Skeletal muscle tissue (tissue), 4 donors: ENCODE results near the gene PTPRN2. TPM values are rescaled to one million over a fixed set of nuclear protein-coding genes. Genes with fewer than 3 reads are reported as not detected.

Source experiments
- H3K27ac ChIP-seq: one replicate; pipeline ENCODE4 v1.7.0; 2013; ENCODE audit warnings: mild to moderate bottlenecking, low read depth, low read length, inconsistent platforms
- H3K27me3 ChIP-seq, 3 donors: one replicate each; pipeline ENCODE4 v1.7.0; 2013; ENCODE audit warnings: low read length in 3 of 3; ENCODE audit not compliant: control insufficient read depth in 3 of 3, insufficient read depth in 3 of 3
- H3K36me3 ChIP-seq, 3 donors: one replicate each; pipeline ENCODE4 v1.7.0; 2013; ENCODE audit warnings: low read length in 3 of 3; ENCODE audit not compliant: control insufficient read depth in 3 of 3, insufficient read depth in 3 of 3
- H3K4me1 ChIP-seq, 3 donors: one replicate each; pipeline ENCODE4 v1.7.0; 2013; ENCODE audit warnings: low read length in 3 of 3, mild to moderate bottlenecking in 3 of 3; ENCODE audit not compliant: control insufficient read depth in 3 of 3, insufficient read depth in 3 of 3
- H3K4me3 ChIP-seq, 3 donors: one replicate each; pipeline ENCODE4 v1.7.0; 2013; ENCODE audit warnings: low read length in 3 of 3
- H3K9ac ChIP-seq, 3 donors: one replicate each; pipeline ENCODE4 v1.7.0; 2013; ENCODE audit warnings: low read length in 3 of 3, mild to moderate bottlenecking in 3 of 3, moderate library complexity in 2 of 3, low read depth in 1 of 3
- H3K9me3 ChIP-seq, 3 donors: one replicate each; pipeline ENCODE4 v1.7.0; 2013; ENCODE audit warnings: low read length in 3 of 3; ENCODE audit not compliant: control insufficient read depth in 3 of 3
- total RNA-seq: library from RNA; depleted of rRNA; stranded (reverse); fragments of >200 nt; gene quantifications from one replicate; pipeline ENCODE4 v1.2.3, GENCODE V29; 2014
- donor health status: Osteomylitis.

The PTPRN2 gene
- total RNA-seq, 1 donor from 2014 or later, result 1.6 TPM

GRCh38 chr7:157612664-157613561 is 974.7 kb downstream of the PTPRN2 start:
- H3K9ac ChIP-seq, result peak overlapping the region in 1 of 3 donors; percentile 25
- H3K27me3 ChIP-seq, result peaks cover 24 to 26% (median 24%) of the 10 kb centered on the region in 3 donors
- peaks cover 0 to 3% (median 0%) of the 10 kb centered on the region in 3 donors for H3K9me3 ChIP-seq
- H3K4me1 ChIP-seq, result no peaks in the 10 kb centered on the region
- no peaks in the 10 kb centered on the region for H3K36me3 ChIP-seq
- H3K4me3 ChIP-seq, result peak overlapping the region; percentile 35 to 63 (median 63)
- H3K27ac ChIP-seq, result no peak overlapping the region

- Histone ChIP-seq H3K27me3 (peaks cover 24 to 32% (median 30%) of the 10 kb centered on the region in 3 donors), H3K4me3 (no peak overlapping the region), H3K4me1 (no peaks in the 10 kb centered on the region), H3K27ac (no peak overlapping the region), H3K36me3 (no peaks in the 10 kb centered on the region), H3K9ac (no peak overlapping the region), H3K9me3 (peaks cover 0 to 3% (median 0%) of the 10 kb centered on the region in 3 donors)
Observed at GRCh38 chr7:157612009-157612663, 975.5 kb downstream of the PTPRN2 start.

- Histone ChIP-seq H3K27ac (no peak overlapping the region), H3K4me1 (no peaks in the 10 kb centered on the region), H3K27me3 (peaks cover 24 to 32% (median 31%) of the 10 kb centered on the region in 3 donors), H3K36me3 (no peaks in the 10 kb centered on the region), H3K4me3 (no peak overlapping the region), H3K9ac (no peak overlapping the region), H3K9me3 (peaks cover 0 to 3% (median 0%) of the 10 kb centered on the region in 3 donors)
Observed at GRCh38 chr7:157611341-157611740, 976.3 kb downstream of the PTPRN2 start.

GRCh38 chr7:157610671-157611295 is 976.8 kb downstream of the PTPRN2 start:
- Histone ChIP-seq H3K27me3 (peaks cover 24 to 37% (median 33%) of the 10 kb centered on the region in 3 donors), H3K4me3 (no peak overlapping the region), H3K9me3 (peaks cover 0 to 3% (median 0%) of the 10 kb centered on the region in 3 donors), H3K27ac (no peak overlapping the region), H3K36me3 (no peaks in the 10 kb centered on the region), H3K9ac (no peak overlapping the region), H3K4me1 (no peaks in the 10 kb centered on the region)

- no peaks in the 10 kb centered on the region for H3K36me3 ChIP-seq
- no peak overlapping the region for H3K4me3 ChIP-seq
- no peak overlapping the region for H3K9ac ChIP-seq
- H3K4me1 ChIP-seq, result no peaks in the 10 kb centered on the region
- H3K9me3 ChIP-seq, result peaks cover 0 to 3% (median 0%) of the 10 kb centered on the region in 3 donors
- no peak overlapping the region for H3K27ac ChIP-seq
- H3K27me3 ChIP-seq, result peaks cover 24 to 42% (median 34%) of the 10 kb centered on the region in 3 donors
Observed at GRCh38 chr7:157609932-157610640, 977.5 kb downstream of the PTPRN2 start.

GRCh38 chr7:157609516-157609915 is 978.1 kb downstream of the PTPRN2 start:
- H3K36me3 ChIP-seq, result no peaks in the 10 kb centered on the region
- no peaks in the 10 kb centered on the region for H3K4me1 ChIP-seq
- peaks cover 0 to 3% (median 0%) of the 10 kb centered on the region in 3 donors for H3K9me3 ChIP-seq
- H3K9ac ChIP-seq, result no peak overlapping the region
- no peak overlapping the region for H3K27ac ChIP-seq
- H3K27me3 ChIP-seq, result peaks cover 24 to 39% (median 34%) of the 10 kb centered on the region in 3 donors
- no peak overlapping the region for H3K4me3 ChIP-seq

- Histone ChIP-seq H3K4me1 (no peaks in the 10 kb centered on the region), H3K27me3 (peaks cover 4 to 27% (median 20%) of the 10 kb centered on the region in 3 donors), H3K36me3 (no peaks in the 10 kb centered on the region), H3K9ac (no peak overlapping the region), H3K4me3 (no peak overlapping the region), H3K27ac (no peak overlapping the region), H3K9me3 (peaks cover 0 to 3% (median 0%) of the 10 kb centered on the region in 3 donors)
Observed at GRCh38 chr7:157607218-157607617, 980.4 kb downstream of the PTPRN2 start.

- H3K27ac ChIP-seq, result no peak overlapping the region
- H3K4me3 ChIP-seq, result no peak overlapping the region
- H3K27me3 ChIP-seq, result peaks cover 2 to 21% (median 15%) of the 10 kb centered on the region in 3 donors
- no peaks in the 10 kb centered on the region for H3K36me3 ChIP-seq
- H3K4me1 ChIP-seq, result no peaks in the 10 kb centered on the region
- peaks cover 0 to 3% (median 0%) of the 10 kb centered on the region in 3 donors for H3K9me3 ChIP-seq
- H3K9ac ChIP-seq, result no peak overlapping the region
Observed at GRCh38 chr7:157606140-157606539, 981.5 kb downstream of the PTPRN2 start.

- Histone ChIP-seq H3K9me3 (peaks cover 0 to 3% (median 0%) of the 10 kb centered on the region in 3 donors), H3K4me1 (no peaks in the 10 kb centered on the region), H3K36me3 (no peaks in the 10 kb centered on the region), H3K9ac (no peak overlapping the region), H3K27me3 (peaks cover 2 to 18% (median 15%) of the 10 kb centered on the region in 3 donors), H3K27ac (no peak overlapping the region), H3K4me3 (no peak overlapping the region)
Observed at GRCh38 chr7:157605638-157606037, 982.0 kb downstream of the PTPRN2 start.
